Upper lobe of right lung (tissue), 1 donor: ENCODE results near the gene XPO5. TPM values are rescaled to one million over a fixed set of nuclear protein-coding genes. Genes with fewer than 3 reads are reported as not detected.
"Not testable (repeated sequence)": the region's sequence is repeated elsewhere in the genome, so short reads cannot be mapped to it uniquely, and the experiment has no call there.

Source experiments
- ATAC-seq: fragments of 200-7000 bp; cut with Tn5 transposase; one replicate; pipeline ENCODE4 v1.9.1; 2020; ENCODE audit warnings: mild to moderate bottlenecking, moderate library complexity
- DNase-seq: peaks from one replicate; pipeline ENCODE4 v3.0.0-alpha.2; 2020
- H3K27ac ChIP-seq: fragments of 200-600 bp; one replicate; pipeline ENCODE4 v1.8.0; 2022
- H3K27me3 ChIP-seq: fragments of 200-600 bp; one replicate; pipeline ENCODE4 v1.8.0; 2022; ENCODE audit warnings: mild to moderate bottlenecking
- H3K36me3 ChIP-seq: fragments of 200-600 bp; one replicate; pipeline ENCODE4 v1.8.0; 2022
- H3K4me1 ChIP-seq: fragments of 200-600 bp; one replicate; pipeline ENCODE4 v1.8.0; 2022
- H3K4me3 ChIP-seq: fragments of 200-600 bp; one replicate; pipeline ENCODE4 v1.8.0; 2022; ENCODE audit warnings: mild to moderate bottlenecking
- H3K9me3 ChIP-seq: fragments of 200-600 bp; one replicate; pipeline ENCODE4 v1.8.0; 2022
- CTCF ChIP-seq: fragments of 200-600 bp; IDR thresholded peaks from one replicate; pipeline ENCODE4 v1.8.0; 2022; ENCODE audit warnings: antibody characterized with exemption
- intact Hi-C: fragments of 100-400 bp; cut with DNase I; formaldehyde crosslinking; loops from one replicate; pipeline ENCODE4 v1.11.0; 2022
- total RNA-seq: library from RNA; stranded (reverse); fragmentation: NEBNext Ultra II Directional; extraction: Animal tissue kit (Norgen Biotek cat#: 25700); gene quantifications from one replicate; pipeline ENCODE4 v1.2.1, GENCODE V29; 2021
- donor health status: DM: no; HTN: yes; CAD: no; lungs with severe emphysema.

Gene XPO5
- total RNA-seq, 1 donor from 2014 or later, result 36.9 TPM

- H3K36me3 ChIP-seq, result peaks cover 70% of the 10 kb centered on the region
- no peak for DNase-seq
These were observed 73.2 kb downstream of the XPO5 start for GRCh38 chr6:43502666-43503065.

GRCh38 chr6:43500921-43501320 is 74.9 kb downstream of the XPO5 start:
- no peak for ATAC-seq

More at GRCh38 chr6:43502666-43503065, 73.2 kb downstream of the XPO5 start:
- H3K4me3 ChIP-seq, result no peak overlapping the region
- no peak for TF ChIP-seq CTCF
- H3K9me3 ChIP-seq, result no peaks in the 10 kb centered on the region
- no peak overlapping the region for H3K27ac ChIP-seq
- H3K4me1 ChIP-seq, result peaks cover 7% of the 10 kb centered on the region
- intact Hi-C loops, result loop anchor here (10.0 kb wide), 2 partner anchors 48 to 118 kb away; partner anchors contain the start of gene DLK2
- ATAC-seq, result no peak
- H3K27me3 ChIP-seq, result no peaks in the 10 kb centered on the region

DNA sequence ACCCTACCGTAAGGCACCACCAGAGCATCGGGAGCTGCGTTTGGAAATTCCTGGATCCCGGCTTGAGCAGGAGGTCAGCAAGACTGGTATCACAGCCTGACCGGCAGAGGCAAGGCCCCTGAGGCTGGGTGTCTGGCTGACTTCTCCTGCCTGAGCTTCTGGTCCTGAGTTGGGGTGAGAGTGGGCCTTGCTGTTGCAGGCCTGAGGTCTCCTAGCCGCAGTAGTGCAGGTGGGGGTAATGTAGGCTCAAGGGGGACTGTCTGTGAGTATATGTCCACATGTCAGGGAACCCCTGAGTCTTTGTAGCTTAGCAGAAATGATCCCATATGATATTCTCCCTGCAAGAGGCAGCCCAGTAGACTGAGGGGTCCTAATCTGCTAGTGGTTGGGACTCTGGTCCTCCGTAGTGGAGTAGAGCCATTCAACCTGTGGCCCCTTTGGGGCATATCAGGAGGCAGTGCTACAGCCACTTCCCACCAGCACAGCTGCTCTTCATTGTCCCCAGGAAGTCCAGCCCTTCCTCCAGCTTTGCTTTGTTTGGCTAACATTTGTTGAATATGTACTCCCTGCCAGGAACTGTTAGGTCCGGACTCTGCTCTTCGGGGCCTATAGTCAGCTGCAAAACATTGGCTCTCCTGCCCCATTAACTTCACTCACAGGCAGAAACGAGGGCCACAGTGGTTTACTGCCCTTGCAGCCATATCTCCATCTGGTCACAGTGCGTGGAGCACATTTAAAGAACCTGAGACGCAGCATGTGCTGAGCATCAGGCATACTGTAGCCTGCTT is 76.6 kb downstream of the XPO5 start:
- Histone ChIP-seq H3K36me3 (peaks cover 62% of the 10 kb centered on the region), H3K9me3 (no peaks in the 10 kb centered on the region), H3K4me3 (no peak overlapping the region), H3K4me1 (peaks cover 10% of the 10 kb centered on the region), H3K27ac (peak overlapping the region; percentile 37), H3K27me3 (no peaks in the 10 kb centered on the region)
- DNase-seq (no peak), ATAC-seq (no peak)
- intact Hi-C loops, result no loop called here
- TF ChIP-seq CTCF, result no peak

More at GRCh38 chr6:43500921-43501320, 74.9 kb downstream of the XPO5 start:
- Histone ChIP-seq H3K27me3 (no peaks in the 10 kb centered on the region), H3K9me3 (no peaks in the 10 kb centered on the region), H3K4me3 (no peak overlapping the region), H3K27ac (no peak overlapping the region), H3K36me3 (peaks cover 72% of the 10 kb centered on the region), H3K4me1 (peaks cover under 1% of the 10 kb centered on the region)
- intact Hi-C loops, result loop anchor here (10.0 kb wide), 2 partner anchors 46 to 116 kb away; partner anchors contain the start of gene DLK2
- no peak for TF ChIP-seq CTCF
- no peak for DNase-seq

DNA sequence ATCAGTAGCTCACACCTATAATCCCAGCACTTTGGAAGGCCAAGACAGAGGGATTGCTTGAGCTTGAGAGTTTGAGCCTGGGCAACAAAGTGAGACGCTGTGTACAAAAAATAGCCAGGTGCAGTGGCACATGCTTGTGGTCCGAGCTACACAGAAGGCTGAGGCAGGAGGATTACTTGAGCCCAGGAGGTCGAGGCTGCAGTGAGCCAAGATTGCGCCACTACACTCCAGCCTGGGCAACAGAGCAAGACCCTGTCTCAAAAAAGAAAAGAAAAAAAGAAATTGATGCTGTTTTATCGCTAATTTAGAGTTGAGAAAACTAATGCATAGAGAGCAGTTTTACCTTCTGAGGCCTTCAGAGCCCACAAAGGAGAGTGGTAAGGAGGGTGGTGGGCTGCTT is 77.5 kb downstream of the XPO5 start:
- H3K4me3 ChIP-seq, H3K4me1 ChIP-seq, DNase-seq, H3K27me3 ChIP-seq, H3K9me3 ChIP-seq, intact Hi-C loops, ATAC-seq: not testable (repeated sequence)
- Histone ChIP-seq H3K27ac (peak overlapping the region; percentile 37), H3K36me3 (peaks cover 52% of the 10 kb centered on the region)

DNA sequence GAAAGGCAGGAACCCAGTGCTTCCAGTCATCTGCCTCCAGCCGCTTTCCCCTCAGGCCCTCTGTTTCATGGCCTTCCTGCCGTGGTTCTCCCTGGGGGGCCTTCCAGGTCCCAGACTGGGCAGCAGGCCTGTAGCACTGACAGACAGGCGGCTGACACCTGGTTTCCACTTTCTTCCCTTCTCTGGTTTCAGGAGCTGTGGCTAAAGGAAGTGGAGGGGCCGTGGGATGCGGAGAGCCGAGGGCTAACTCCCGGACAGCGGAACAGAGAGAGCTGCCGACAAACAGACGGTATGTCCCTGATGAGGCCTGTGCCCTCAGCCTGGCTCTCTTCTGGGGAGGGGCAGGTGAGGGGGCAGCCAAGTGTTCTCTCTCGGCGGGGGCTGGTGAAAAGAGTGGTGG is 78.1 kb downstream of the XPO5 start:
- intact Hi-C loops, result no loop called here
- DNase-seq (no peak), ATAC-seq (no peak)
- H3K9me3 ChIP-seq, result no peaks in the 10 kb centered on the region
- no peaks in the 10 kb centered on the region for H3K27me3 ChIP-seq
- peaks cover 14% of the 10 kb centered on the region for H3K4me1 ChIP-seq
- H3K27ac ChIP-seq, result no peak overlapping the region
- H3K4me3 ChIP-seq, result no peak overlapping the region
- peaks cover 46% of the 10 kb centered on the region for H3K36me3 ChIP-seq
- TF ChIP-seq CTCF, result no peak

DNA sequence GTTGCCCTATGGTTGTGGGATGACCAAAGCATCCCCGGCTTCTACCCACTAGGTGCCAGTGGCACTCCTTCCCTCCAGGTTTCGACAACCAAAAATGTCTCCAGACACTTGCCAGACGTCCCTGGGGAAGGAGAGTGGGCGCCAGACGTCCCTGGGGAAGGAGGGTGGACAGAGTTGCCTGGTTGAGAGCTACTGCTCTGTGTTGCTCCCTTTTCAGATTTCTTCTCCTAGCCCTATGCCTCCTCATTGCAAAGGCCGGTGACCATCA is 78.8 kb downstream of the XPO5 start:
- intact Hi-C loops, result no loop called here
- no peaks in the 10 kb centered on the region for H3K9me3 ChIP-seq
- DNase-seq (no peak), ATAC-seq (no peak)
- no peak for TF ChIP-seq CTCF
- H3K4me3 ChIP-seq, result no peak overlapping the region
- H3K36me3 ChIP-seq, result peaks cover 41% of the 10 kb centered on the region
- no peaks in the 10 kb centered on the region for H3K27me3 ChIP-seq
- no peak overlapping the region for H3K27ac ChIP-seq
- H3K4me1 ChIP-seq, result peaks cover 20% of the 10 kb centered on the region
